ENCODE results near the gene MOSPD3. TPM values are rescaled to one million over a fixed set of nuclear protein-coding genes. Genes with fewer than 3 reads are reported as not detected.

Gene MOSPD3
- polyA plus RNA-seq, 1 of the 3 experiments (the other 2 are of a cell fraction) = 61.7 TPM

DNA sequence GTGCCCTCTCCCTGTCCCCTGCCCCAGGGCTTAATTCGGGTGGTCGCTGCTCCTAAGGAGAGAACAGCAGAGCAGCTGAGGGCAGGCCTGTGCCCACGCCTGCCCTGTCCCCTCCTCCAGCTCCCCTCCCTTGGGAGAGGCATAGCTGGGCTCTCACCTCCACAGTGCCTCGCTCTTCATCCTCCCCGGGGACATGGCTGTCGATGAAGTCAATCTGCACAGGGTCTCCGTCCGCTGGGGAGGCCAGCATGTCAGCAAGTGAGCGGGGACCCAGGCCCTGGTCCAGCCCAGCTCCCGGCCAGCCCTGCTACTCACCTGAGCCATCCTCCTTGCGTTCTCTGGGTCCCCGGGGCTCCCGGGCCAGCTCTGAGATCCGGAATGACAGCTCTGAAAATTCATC is 34.8 kb upstream of the MOSPD3 start:
- DNase-seq = peak; percentile 11
- CTCF ChIA-PET = interaction anchor here (0.7 to 4.3 kb wide), 7 partner anchors 9 to 148 kb away, joined by 3 to 30 read pairs (median 4); no protein-coding TSS in a partner anchor
- WGBS (ENCODE audit: low lambda C conversion rate) = 93% methylated on average over 14 of the region's 14 CpGs

More for the DNA sequence above, 34.8 kb upstream of the MOSPD3 start:
- Histone ChIP-seq H3K4me2 (no peak overlapping the region), H3K4me3 (ENCODE audit: low read depth in 2 of 2, low read length in 1 of 2) (no peak overlapping the region), H3K79me2 (ENCODE audit: insufficient read depth) (peaks cover 4% of the 10 kb centered on the region; the same call in 1 of the 2 replicates), H4K20me1 (ENCODE audit: insufficient read depth) (0 out of 2 replicates have a peak, but pooled peaks cover 7% of the 10 kb centered on the region), H3K9me2 (no peaks in the 10 kb centered on the region), H2AFZ (ENCODE audit: low read depth) (no peak overlapping the region), H3K36me3 (replicated peaks in 1 of 2; ENCODE audit: control insufficient read depth in 1 of 2, insufficient read depth in 2 of 2, low read length in 1 of 2) (peaks cover 27 to 60% of the 10 kb centered on the region in 2 experiments), H3K27ac (ENCODE audit: low read depth in 2 of 2, low read length in 1 of 2) (no peak overlapping the region), H3F3A (replicated peaks; ENCODE audit: insufficient read depth) (no peaks in the 10 kb centered on the region), H3K9ac (no peak overlapping the region), H3K27me3 (ENCODE audit: insufficient read depth) (no peaks in the 10 kb centered on the region), H3K9me3 (no peaks in the 10 kb centered on the region), H3K4me1 (ENCODE audit: control insufficient read depth in 1 of 2, insufficient read depth in 2 of 2, low read depth in 1 of 2, low read length in 1 of 2) (no peaks in the 10 kb centered on the region)
- POLR2A ChIA-PET = interaction anchor here (0.8 kb wide), 1 partner anchor 9 kb away, joined by 4 read pairs; the partner anchor contains the start of gene FBXO24
- no peak for TF ChIP-seq REST (IDR thresholded peaks at IDR 0.05; ENCODE audit: low read depth, low read length)
- TF ChIP-seq GABPA (IDR thresholded peaks at IDR 0.05; ENCODE audit: low read depth) = no peak
- TF ChIP-seq, protein P1, sequence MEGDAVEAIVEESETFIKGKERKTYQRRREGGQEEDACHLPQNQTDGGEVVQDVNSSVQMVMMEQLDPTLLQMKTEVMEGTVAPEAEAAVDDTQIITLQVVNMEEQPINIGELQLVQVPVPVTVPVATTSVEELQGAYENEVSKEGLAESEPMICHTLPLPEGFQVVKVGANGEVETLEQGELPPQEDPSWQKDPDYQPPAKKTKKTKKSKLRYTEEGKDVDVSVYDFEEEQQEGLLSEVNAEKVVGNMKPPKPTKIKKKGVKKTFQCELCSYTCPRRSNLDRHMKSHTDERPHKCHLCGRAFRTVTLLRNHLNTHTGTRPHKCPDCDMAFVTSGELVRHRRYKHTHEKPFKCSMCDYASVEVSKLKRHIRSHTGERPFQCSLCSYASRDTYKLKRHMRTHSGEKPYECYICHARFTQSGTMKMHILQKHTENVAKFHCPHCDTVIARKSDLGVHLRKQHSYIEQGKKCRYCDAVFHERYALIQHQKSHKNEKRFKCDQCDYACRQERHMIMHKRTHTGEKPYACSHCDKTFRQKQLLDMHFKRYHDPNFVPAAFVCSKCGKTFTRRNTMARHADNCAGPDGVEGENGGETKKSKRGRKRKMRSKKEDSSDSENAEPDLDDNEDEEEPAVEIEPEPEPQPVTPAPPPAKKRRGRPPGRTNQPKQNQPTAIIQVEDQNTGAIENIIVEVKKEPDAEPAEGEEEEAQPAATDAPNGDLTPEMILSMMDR (IDR thresholded peaks at IDR 0.05) = no peak
- no peak for TF ChIP-seq IRF3 (IDR thresholded peaks at IDR 0.05; ENCODE audit: low read depth, low read length)
- TF ChIP-seq, protein P2, sequence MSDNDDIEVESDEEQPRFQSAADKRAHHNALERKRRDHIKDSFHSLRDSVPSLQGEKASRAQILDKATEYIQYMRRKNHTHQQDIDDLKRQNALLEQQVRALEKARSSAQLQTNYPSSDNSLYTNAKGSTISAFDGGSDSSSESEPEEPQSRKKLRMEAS (IDR thresholded peaks at IDR 0.05; ENCODE audit: low read depth) = no peak
- no peak for TF ChIP-seq SMC3 (IDR thresholded peaks at IDR 0.05; ENCODE audit: low read depth, low read length)
- no peak for TF ChIP-seq JUND (IDR thresholded peaks at IDR 0.05)
- no peak for TF ChIP-seq ELF1 (IDR thresholded peaks at IDR 0.05)

Data from SK-N-SH (cell line).